HG03571 (cell line): ENCODE results near the gene TRIM31.

Experiments
- ATAC-seq: cut with Tn5 transposase; IDR thresholded peaks from one replicate; pipeline ENCODE4 v1.9.1; 2021; ENCODE audit not compliant: unreplicated experiment

TRIM31 gene

DNA sequence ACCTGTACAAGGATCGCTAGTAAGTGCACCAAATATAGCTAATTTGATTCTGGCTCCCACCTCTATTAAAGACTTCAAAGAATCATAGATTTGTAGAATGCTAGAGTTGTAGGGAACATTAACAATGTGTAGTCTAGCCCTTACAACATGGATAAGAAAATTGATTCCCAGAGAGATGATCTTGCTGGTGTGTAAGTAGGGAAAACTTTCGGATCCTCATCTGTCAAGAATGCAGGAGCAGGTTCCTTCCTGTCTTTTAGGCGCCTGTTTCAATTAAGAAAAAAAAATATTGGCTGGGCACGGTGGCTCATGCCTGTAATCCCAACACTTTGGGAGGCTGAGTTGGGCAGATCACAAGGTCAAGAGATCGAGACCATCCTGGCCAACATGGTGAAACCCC, 25.0 kb downstream of the TRIM31 start:
- ATAC-seq = no peak

DNA sequence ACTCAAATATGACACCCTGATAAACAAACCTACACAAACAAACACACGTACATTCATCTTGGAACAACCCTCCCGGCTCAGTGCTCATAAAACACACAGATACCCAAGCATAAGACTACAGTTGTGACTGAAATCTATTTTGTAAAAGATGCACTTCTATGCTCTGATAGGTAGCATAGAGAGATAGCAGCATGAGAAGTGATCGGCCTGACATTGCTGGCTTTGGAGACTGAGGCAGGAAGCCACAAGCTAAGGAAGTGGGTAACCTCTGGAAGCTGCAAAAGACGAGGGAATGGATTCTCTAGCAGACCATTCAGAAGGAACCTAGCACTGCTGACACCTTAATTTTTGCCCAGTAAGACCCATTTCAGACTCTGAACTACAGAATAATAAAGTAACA, 35.7 kb downstream of the TRIM31 start:
- ATAC-seq = no peak

DNA sequence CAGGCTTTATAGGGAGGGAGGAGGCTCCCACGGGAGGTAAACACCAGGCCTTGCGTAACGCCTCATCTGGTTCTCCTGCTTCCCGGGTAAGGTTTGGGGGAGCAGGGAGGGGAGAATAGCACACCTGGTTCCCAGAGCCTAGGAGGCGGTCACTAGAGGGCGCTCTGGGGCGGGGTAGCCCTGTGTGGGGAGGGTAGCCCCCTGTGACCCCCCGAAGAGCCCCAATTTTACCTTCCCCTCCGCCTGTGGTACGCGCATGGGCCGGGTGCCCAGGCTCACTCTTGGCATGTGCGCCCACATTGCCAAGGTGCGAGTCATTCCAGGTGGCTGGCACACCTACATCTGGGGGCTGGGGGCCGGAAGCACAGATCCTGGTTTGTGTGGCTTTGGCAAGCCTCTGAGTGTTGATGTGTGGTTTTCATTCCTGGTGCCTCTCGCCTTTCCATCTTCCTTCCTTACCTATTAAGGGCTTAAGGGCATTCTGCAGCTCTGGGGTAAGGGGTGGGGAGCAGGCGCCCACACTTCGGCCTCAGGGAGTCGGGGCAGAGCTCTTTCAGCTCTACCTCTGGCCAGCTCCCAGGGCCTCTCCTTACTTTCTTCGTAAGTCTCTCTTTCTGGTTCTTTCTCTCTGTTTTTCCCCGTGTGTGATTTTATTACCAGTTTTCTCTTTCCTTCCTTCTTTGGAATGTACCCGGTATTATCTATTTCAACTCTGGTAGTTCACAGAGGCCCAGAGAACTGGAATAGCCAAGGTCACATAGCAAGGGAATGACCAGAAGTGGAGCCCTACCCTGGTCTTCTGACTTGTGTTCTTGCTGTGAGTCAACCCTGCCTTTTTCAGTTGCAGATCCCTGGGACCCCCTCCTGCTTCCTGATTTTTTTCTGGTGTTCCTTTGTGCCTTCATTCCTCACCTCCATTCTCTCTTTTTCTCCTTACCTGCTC, 36.8 kb downstream of the TRIM31 start:
- ATAC-seq = no peak

DNA sequence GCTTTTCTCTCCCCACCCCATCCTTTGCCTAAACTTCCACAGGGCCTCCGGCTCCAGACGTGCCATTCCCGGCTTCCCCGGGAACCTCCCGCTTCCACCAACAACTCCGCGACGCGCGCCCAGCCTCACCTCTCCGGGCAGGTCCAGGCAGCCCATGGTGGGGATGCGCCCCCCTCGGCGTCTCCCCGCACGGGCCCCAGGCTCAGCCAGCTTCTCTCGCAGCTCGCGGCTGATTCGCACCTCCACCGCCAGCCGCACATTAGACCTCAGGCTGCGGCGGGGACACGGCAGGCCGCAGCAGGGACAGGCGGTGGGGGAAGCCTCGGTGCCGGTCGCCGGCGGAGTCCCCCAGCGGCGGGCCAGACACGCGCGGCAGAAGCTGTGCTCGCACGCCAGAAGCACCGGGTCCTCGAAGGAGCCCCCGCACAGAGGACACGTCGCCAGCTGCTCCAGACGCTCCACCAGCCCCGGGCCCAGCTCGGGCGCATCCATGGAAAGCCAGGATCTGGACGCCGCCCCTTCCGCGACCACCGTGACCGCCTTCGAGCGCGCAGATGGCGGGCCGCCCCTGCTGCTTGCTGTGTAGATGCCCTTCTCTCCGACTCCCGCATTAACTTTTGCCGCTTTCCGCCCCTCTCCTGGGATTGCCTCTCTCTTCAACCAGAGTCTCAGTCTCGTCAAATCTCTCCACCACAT, 37.6 kb downstream of the TRIM31 start, which contains the start of gene RNF39:
Gene RNF39, minus strand, starts transcription at position 676 of the 696 bp plus-strand sequence. Its CDS starts 184 bp downstream, at position 492.
- ATAC-seq = no peak

DNA sequence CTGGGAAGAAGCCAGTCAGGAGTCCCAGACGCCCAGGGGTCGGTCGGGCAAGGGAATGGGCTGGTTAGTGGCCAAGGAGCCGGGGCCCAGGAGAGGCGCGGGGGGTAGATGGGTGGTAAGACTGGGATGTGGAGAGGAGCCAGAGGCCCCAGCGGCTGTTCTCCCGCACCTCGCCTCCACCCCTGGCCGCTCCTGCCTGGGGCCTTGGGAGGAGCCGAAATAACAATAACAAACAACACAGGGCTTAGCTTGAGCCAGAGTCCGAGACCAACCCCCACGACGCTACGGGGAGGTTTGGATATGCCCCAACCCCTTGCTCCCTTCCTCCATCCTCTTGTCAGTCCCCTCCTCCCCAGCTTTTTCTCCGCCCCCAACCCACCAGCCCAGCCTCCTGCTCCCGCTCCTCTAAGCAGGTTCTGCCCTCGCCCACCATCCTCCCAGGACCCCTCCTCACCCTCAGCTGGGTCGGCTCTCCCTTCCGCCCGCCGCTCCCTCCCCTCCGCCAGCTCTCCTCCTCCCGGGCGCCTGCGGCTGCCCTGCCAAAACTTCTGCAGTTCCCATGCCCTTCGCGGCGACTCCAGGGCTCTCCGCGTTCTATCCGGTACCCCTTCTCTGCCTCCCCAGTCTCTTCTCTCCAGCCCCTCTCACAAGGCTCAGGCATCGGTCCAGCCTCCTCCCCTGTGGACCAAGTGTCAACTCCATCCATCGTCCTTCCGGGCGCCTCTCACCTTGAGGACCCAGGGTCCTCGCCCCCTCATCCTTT, 38.4 kb downstream of the TRIM31 start:
- no peak for ATAC-seq

DNA sequence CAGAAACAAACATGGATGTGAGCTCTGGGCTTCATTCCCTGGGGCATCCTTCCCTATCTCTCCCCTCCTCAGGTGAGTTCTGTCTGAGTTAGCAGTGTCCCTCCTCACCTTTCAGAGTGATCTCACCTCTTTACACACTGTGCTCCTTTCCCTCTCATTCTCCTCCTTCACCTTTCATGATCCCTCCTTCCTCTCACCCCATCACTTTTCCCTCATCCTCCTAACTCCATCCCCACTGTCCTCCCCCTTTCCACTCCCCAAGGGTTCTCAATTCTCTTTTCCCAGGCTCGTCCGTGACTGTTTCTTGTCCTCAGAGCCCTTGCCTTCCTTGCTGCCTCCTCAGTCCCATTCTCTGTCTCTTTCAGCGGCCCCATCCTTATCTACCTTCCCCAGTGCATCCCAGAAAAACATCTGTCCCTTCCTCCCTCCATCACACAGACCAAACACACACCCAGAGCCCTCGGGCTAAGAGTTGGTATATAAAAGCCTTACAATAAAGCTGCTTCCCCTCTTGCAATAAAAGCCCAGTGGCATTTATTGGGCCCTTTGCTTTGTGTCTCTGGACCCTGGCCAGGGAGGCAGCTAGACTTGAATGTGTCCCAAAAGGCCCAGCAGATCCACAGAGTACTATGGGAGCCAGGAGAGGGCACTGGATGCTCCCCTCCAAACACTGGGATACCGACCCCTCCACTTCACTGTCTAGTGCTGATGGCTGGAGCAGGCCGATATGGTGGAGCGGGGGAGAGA, 39.2 kb downstream of the TRIM31 start:
- ATAC-seq = no peak

DNA sequence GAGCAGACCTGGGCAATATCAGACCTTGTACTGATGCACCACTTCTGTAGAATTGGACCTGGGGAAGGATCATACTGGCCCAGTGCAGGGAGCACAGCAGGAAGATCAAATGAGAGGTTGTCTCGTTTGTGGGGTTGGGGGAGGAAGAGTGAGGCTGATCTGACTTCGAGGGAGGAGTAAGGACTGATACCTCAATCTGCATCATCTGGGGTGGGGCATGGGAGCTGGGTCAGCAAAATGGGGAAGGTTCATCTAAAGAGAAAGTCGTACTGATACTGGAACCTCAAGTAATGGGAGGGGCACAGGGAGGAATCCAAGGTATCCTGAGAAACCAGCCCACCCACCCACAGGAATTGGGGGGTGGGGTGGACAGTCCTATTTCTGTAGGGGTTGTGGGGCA, 41.0 kb downstream of the TRIM31 start:
- ATAC-seq = no peak

DNA sequence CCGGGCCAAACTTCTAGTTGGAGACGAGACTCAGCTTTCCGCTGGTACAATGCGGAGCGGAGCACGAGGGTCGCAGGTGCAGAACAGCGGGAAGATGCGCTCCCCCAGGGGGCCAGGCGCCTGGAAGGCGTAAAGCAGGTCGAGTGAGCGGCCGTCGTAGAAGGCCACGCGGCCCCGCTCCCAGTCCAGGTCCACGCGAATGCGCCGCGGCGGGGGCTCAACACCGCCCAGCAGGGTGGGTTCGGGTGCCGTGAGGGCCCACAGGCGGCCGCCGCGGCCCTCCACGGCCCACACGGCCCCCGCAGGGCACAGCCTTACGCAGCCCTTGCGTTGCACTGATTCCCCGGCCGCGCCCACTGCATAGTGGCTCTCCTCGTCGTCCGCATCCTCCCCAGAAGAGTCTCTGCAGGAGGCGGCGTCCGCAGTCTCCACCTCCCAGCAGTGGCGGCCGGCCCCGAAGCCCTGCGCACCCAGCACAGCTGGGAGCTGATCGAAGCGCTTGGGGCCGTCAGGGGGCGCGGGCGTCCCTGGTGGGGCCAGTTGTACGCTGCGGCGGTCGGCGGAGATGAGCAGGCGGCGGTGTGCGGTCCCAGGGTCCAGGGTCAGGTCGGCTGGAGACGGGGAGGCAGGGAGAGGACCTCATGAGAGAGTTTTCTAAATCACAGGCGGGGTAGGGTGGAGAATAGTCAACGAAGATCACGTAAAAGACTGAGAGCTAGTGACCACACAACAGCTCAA, 41.6 kb downstream of the TRIM31 start:
- ATAC-seq = no peak

DNA sequence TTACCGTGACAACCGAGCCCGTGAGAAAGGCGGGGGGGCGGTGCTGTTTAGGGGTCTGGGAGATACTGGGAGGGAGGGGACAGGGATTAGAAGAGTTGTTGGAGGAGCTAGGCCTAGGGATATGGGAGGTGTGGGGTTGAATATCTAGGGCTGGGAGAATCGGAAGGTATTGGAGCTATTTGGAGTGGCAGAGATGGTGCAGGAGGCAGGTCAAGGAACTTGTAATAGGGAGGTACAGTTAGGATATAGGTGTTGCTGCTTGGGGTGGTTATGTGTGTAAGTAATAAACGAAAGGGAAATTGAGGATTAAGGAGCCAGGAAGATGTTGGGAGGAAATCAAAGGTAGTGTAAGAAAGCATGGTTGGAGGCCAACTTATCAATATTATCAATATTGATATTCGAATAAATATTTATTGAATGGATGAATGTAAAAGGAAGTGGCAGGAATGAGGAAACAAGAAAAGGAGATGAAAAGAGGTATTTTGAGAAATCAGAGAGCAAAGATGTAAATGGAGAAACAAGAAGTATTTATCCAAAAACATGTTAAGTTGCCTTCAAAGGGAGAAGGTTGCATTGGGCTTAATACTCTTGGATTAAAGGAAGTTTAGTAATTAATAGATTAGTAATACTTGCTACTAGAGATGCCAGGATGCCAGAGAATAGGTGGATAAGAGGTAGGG, 45.3 kb downstream of the TRIM31 start:
- ATAC-seq = no peak

DNA sequence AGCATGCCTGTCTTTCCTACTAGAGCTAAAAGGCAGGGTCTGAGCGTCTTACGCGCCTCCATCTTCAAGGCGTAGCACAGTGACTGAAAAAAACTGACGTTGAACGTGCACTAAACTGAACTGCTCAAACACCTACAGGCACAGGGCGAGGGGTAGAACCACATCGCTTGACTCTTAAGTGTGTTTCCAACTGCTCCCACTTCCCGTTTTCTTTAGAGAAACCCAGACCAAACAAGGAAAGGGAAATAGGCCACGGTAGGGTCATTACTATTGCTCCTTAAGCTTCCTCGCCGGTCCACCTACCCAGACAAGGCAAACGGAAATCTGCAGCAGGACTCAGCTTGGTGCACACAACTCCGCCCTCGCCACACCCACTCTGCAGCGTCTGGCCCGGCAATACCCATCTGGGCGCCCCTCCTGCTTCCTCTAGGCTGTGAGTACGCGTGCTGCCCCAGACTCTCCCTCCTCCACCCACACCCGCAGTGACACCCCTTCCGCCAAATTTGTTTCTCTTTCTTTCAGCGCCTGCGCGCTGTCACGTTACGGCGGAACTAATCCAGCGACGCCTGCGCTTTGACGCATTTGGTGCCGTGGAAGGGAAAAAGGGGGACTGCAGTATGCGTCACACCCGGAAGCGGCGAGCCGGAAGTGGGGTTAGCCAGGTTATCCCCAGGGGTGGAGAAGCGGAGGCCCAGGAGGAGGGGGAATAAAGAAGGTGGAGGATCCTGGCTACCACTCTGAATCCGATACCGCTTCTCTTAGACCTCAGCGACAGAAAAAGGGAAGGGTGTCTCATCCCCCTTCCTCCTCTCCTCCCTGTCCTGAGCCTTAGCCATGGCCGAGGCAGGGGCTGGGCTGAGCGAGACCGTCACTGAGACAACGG, 46.1 kb downstream of the TRIM31 start, which contains the start of gene PPP1R11:
Gene PPP1R11, plus strand, starts transcription at position 622 of the 883 bp plus-strand sequence. Its CDS starts 213 bp downstream, at position 835.
- ATAC-seq = peak; percentile 95

DNA sequence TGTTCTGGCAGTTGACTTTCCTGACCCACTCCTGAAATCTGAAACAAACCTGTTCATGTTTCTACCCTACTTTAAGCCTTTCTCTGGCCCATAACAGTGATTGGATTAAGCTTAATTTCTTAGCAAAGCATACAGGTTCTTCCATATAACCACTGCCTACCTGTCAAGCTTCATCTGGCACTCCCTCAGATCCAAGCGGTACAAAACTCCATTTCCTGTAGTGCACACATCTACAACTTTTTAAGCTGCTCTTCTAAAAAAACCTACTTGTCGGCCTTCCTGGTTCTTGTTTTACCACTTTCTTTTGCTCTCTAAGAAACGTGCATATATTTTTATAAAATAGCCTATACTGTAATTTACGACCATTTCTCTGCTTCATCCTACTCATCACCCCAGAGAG, 46.8 kb downstream of the TRIM31 start:
- no peak for ATAC-seq

DNA sequence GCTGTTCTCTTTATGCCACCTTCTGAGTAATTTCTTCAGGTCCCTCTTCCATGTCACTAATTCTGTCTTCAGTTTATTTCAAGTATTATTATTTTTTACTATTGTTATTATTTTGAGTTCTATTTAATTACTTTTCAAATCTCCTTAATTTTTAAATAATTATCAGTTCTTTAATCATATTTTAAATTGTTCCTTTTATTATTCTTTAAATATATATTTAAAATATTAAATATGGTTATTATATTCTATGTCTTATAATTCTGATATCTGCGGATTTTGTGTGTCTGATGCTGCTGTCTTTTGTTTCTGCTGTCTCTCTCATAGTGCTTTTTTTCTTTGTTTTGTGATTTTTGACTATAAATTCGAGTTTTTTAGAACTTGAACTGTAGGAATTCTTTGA, 49.6 kb downstream of the TRIM31 start:
- ATAC-seq = no peak

DNA sequence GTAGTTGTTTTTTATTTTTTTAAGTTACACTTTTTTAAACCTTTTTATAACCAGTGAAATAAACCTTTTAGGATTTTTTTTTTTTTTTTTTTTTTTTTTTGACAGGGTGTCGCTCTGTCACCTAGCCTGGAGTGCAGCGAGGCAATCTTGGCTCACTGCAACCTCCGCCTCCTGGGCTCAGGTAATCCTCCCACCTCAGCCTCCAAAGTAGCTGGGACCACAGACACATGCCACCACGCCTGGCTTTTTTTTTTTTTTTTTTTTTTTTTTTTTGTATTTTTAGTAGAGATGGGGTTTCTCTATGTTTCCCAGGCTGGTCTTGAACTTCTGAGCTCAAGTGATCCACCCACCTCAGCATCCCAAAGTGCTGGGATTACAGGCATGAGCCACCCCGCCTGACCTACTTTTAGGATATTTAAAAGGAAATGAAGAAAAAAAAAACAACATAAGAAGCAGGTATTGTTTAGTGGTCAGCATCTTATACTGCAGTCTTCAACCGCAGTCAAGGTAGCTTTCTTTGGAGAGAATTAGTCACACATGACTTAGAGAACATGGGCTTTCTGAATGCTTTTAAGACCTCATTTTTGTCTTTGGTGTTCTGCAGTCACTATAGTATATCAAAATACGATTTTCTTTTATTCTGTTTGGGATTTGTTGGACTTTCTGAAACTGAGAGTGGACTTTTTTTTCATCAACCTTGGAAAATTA, 50.3 kb downstream of the TRIM31 start:
- ATAC-seq = no peak

DNA sequence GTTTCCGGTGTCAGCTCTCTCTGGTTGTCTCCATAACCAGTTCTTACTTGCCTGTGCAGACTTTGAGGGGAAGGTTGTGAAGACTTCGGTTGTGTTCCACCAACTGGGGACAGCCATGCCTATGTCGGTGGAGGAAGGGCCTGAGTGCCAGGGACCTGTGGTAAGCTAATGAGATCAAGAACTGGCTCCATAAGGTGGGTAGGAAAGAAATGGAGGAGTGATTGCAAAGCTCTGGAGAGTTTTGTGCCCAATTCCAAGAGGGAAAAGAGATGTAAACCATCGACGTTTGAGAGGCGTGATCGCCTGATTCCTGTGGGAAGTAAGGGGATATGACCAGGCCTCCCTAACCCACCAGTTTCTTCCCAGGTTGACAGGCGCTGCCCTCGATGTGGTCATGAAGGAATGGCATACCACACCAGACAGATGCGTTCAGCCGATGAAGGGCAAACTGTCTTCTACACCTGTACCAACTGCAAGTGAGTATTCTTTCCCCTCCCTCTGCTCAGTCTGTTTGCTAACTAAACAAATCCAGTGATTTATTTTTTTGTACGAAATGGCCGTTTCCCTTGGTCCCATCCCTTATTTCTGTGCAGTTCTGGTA, 50.9 kb downstream of the TRIM31 start:
- no peak for ATAC-seq

DNA sequence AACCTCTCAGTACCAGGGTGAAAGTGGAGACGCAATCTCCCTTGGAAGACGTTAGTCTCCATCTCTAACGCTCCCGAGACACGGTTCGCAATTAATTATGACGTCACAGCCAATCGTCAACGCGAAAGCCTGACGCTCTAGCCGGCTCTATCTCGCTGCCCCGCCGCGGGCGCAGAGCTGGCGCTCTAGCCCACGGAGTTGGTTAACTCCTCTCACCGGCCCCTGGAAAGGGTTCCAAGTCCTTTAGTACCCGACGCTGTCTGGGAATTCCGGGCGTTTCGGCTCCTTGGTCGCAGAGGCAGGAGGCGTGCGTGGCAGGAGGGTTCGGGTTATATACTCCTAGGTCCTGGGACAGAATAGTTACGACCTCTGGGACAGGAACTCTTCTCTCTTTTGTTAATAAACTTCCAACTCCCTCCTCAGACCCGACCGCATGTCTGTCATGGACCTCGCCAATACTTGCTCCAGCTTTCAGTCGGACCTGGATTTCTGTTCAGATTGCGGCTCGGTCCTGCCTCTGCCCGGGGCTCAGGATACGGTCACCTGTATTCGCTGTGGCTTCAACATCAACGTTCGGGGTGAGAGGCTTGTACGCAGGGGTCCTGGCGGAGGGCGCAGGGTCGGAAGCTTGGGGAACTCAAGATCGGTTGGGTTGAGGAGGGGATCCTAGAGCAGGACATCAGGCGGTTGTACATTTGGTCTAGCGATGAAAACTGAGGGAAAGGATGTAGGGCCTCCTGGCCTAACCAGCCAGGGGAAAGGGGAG, 51.6 kb downstream of the TRIM31 start, which contains the start of gene POLR1H:
Gene POLR1H, plus strand, starts transcription at position 174 of the 766 bp plus-strand sequence. Its CDS starts 260 bp downstream, at position 434.
- ATAC-seq = peak; percentile 75

DNA sequence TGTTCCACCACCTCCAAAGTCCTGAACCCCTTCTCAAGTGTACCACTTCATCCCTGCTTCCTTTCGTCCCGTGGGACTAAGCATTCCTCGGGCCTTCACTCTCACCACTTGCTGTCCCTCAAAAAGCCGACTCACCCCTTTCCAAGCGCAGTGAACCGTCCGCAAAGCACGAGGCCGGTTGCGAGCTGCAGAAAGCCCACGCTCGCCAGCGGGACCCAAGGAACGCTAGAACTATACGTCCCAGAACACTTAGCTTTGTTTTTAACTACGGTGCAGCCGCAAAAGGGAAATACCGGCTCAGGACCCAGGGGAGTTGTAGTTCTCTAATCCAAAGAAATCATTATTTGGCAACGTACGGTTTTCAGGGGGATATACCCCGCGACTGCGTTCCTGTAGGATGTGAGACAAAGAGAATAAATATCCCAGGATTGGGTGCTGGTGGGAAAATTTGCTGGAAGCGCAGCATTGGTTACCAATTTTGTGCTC, 52.2 kb downstream of the TRIM31 start:
- peak; percentile 16 for ATAC-seq
